ENCODE data around the gene ACTR3. TPM values are rescaled to one million over a fixed set of nuclear protein-coding genes. Genes with fewer than 3 reads are reported as not detected.
A peak's percentile ranks its signal among the peaks of the same experiment; 100 is the strongest.

ACTR3 gene
- total RNA-seq, 4 donors from 2014 or later = 163 to 198 (median 188) TPM

- no peaks in the 10 kb centered on the region for H3K36me3 ChIP-seq
- H3K27me3 ChIP-seq = no peaks in the 10 kb centered on the region
- TF ChIP-seq POLR2A (IDR thresholded peaks at IDR 0.05; ENCODE audit: low read depth) (no peak), EP300 (IDR thresholded peaks at IDR 0.05) (no peak), POLR2AphosphoS5 (IDR thresholded peaks at IDR 0.05) (no peak), CTCF (IDR thresholded peaks at IDR 0.05) (no peak)
- no peak overlapping the region for H3K4me3 ChIP-seq
- 62% methylated on average over 2 of the region's 2 CpGs for WGBS
- no peak overlapping the region for H3K27ac ChIP-seq (replicated peaks in 1 of 4)
- intact Hi-C loops (cut with DNase I) = no loop called here
- H3K9me3 ChIP-seq = no peaks in the 10 kb centered on the region
- peak; percentile 74 for DNase-seq (ENCODE audit: extremely low spot score)
- no peaks in the 10 kb centered on the region for H3K4me1 ChIP-seq
Observed at GRCh38 chr2:114001937-114002336, 112.0 kb downstream of the ACTR3 start.

- intact Hi-C loops (cut with DNase I) = no loop called here
Observed at GRCh38 chr2:114005110-114005783, 115.4 kb downstream of the ACTR3 start.

GRCh38 chr2:114006460-114006859 lies 116.6 kb downstream of the ACTR3 start:
- Histone ChIP-seq H3K4me3 (no peak overlapping the region), H3K36me3 (no peaks in the 10 kb centered on the region), H3K27me3 (no peaks in the 10 kb centered on the region), H3K9me3 (no peaks in the 10 kb centered on the region), H3K4me1 (no peaks in the 10 kb centered on the region), H3K27ac (replicated peaks in 1 of 4) (no peak overlapping the region)
- intact Hi-C loops (cut with DNase I) = no loop called here
- no peak for TF ChIP-seq CTCF (IDR thresholded peaks at IDR 0.05)
- no peak for TF ChIP-seq POLR2AphosphoS5 (IDR thresholded peaks at IDR 0.05)
- TF ChIP-seq POLR2A (IDR thresholded peaks at IDR 0.05; ENCODE audit: low read depth) = no peak
- no peak for TF ChIP-seq EP300 (IDR thresholded peaks at IDR 0.05)
- DNase-seq (ENCODE audit: extremely low spot score) = no peak
- 94% methylated on average over 3 of the region's 3 CpGs for WGBS

More at GRCh38 chr2:114005110-114005783, 115.4 kb downstream of the ACTR3 start:
- 85% methylated on average over 5 of the region's 5 CpGs for WGBS
- no peaks in the 10 kb centered on the region for H3K4me1 ChIP-seq
- no peak for DNase-seq (ENCODE audit: extremely low spot score)
- no peak overlapping the region for H3K4me3 ChIP-seq
- H3K36me3 ChIP-seq = no peaks in the 10 kb centered on the region
- H3K27me3 ChIP-seq = no peaks in the 10 kb centered on the region
- H3K27ac ChIP-seq (replicated peaks in 1 of 4) = no peak overlapping the region
- no peaks in the 10 kb centered on the region for H3K9me3 ChIP-seq
- TF ChIP-seq POLR2A (IDR thresholded peaks at IDR 0.05; ENCODE audit: low read depth) (no peak), CTCF (IDR thresholded peaks at IDR 0.05) (no peak), EP300 (IDR thresholded peaks at IDR 0.05) (no peak), POLR2AphosphoS5 (IDR thresholded peaks at IDR 0.05) (no peak)

GRCh38 chr2:114007436-114007835 lies 117.5 kb downstream of the ACTR3 start:
- no peaks in the 10 kb centered on the region for H3K9me3 ChIP-seq
- no peaks in the 10 kb centered on the region for H3K36me3 ChIP-seq
- H3K27ac ChIP-seq (replicated peaks in 1 of 4) = no peak overlapping the region
- H3K27me3 ChIP-seq = no peaks in the 10 kb centered on the region
- intact Hi-C loops (cut with DNase I) = no loop called here
- TF ChIP-seq POLR2AphosphoS5 (IDR thresholded peaks at IDR 0.05) (no peak), EP300 (IDR thresholded peaks at IDR 0.05) (no peak), POLR2A (IDR thresholded peaks at IDR 0.05; ENCODE audit: low read depth) (no peak), CTCF (IDR thresholded peaks at IDR 0.05) (no peak)
- 94% methylated on average over 3 of the region's 3 CpGs for whole genome bisulfite sequencing
- H3K4me1 ChIP-seq = no peaks in the 10 kb centered on the region
- H3K4me3 ChIP-seq = no peak overlapping the region
- DNase-seq (ENCODE audit: extremely low spot score) = peak; percentile 42

GRCh38 chr2:114008720-114009119 lies 118.8 kb downstream of the ACTR3 start:
- H3K36me3 ChIP-seq = no peaks in the 10 kb centered on the region

More at GRCh38 chr2:114008720-114009119, 118.8 kb downstream of the ACTR3 start:
- Histone ChIP-seq H3K27ac (replicated peaks in 1 of 4) (no peak overlapping the region), H3K4me3 (no peak overlapping the region), H3K9me3 (no peaks in the 10 kb centered on the region), H3K27me3 (no peaks in the 10 kb centered on the region), H3K4me1 (no peaks in the 10 kb centered on the region)
- 86% methylated on average over 4 of the region's 4 CpGs for WGBS
- peak; percentile 79 for DNase-seq (ENCODE audit: extremely low spot score)
- intact Hi-C loops (cut with DNase I) = no loop called here
- TF ChIP-seq EP300 (IDR thresholded peaks at IDR 0.05) (no peak), POLR2AphosphoS5 (IDR thresholded peaks at IDR 0.05) (no peak), CTCF (IDR thresholded peaks at IDR 0.05) (no peak), POLR2A (IDR thresholded peaks at IDR 0.05; ENCODE audit: low read depth) (no peak)
